ENCODE data around the gene NEK5.
A peak's percentile ranks its signal among the peaks of the same experiment; 100 is the strongest.
"Not testable (repeated sequence)": the region's sequence is repeated elsewhere in the genome, so short reads cannot be mapped to it uniquely, and the experiment has no call there.

NEK5 gene

GRCh38 chr13:52141299-52141698 is 12.4 kb upstream of the NEK5 start:
- DNase-seq = no peak

GRCh38 chr13:52137489-52137888 is 8.6 kb upstream of the NEK5 start:
- DNase-seq = no peak

GRCh38 chr13:52136763-52137162 is 7.9 kb upstream of the NEK5 start:
- no peak for DNase-seq

- no peak for DNase-seq
Measured at GRCh38 chr13:52130641-52131040, 1.8 kb upstream of the NEK5 start.

GRCh38 chr13:52127783-52128702 is 830 bp downstream of the NEK5 start:
- DNase-seq = peak; percentile 58 to 70 (median 64)

GRCh38 chr13:52127378-52127777 is 1.5 kb downstream of the NEK5 start:
- DNase-seq = no peak

GRCh38 chr13:52125547-52125946 is 3.3 kb downstream of the NEK5 start:
- no peak for DNase-seq

- DNase-seq = no peak
Measured at GRCh38 chr13:52118595-52118994, 10.3 kb downstream of the NEK5 start.

- no peak for DNase-seq
Measured at GRCh38 chr13:52118095-52118494, 10.8 kb downstream of the NEK5 start.

- DNase-seq = no peak
Measured at GRCh38 chr13:52112591-52112990, 16.3 kb downstream of the NEK5 start.

GRCh38 chr13:52109116-52109670 is 19.7 kb downstream of the NEK5 start:
- DNase-seq = no peak

- no peak for DNase-seq
Measured at GRCh38 chr13:52105841-52106240, 23.0 kb downstream of the NEK5 start.

- DNase-seq = peak in 2 of 4 experiments; percentile 29 to 30
Measured at GRCh38 chr13:52104624-52105023, 24.2 kb downstream of the NEK5 start.

- no peak for DNase-seq
Measured at GRCh38 chr13:52103386-52103785, 25.5 kb downstream of the NEK5 start.

- not testable (repeated sequence) for DNase-seq
Measured at GRCh38 chr13:52102423-52102822, 26.4 kb downstream of the NEK5 start.

GRCh38 chr13:52097197-52097596 is 31.7 kb downstream of the NEK5 start:
- DNase-seq = no peak

GRCh38 chr13:52096748-52097147 is 32.1 kb downstream of the NEK5 start:
- DNase-seq = no peak

- no peak for DNase-seq
Measured at GRCh38 chr13:52096062-52096461, 32.8 kb downstream of the NEK5 start.

- no peak for DNase-seq
Measured at GRCh38 chr13:52092087-52092486, 36.8 kb downstream of the NEK5 start.

GRCh38 chr13:52091473-52091872 is 37.4 kb downstream of the NEK5 start:
- no peak for DNase-seq

- DNase-seq = no peak
Measured at GRCh38 chr13:52085421-52085820, 43.5 kb downstream of the NEK5 start.

GRCh38 chr13:52084981-52085380 is 43.9 kb downstream of the NEK5 start:
- peak in 1 of 4 experiments; percentile 3 for DNase-seq

- no peak for DNase-seq
Measured at GRCh38 chr13:52082601-52083000, 46.3 kb downstream of the NEK5 start.

GRCh38 chr13:52079891-52080290 is 49.0 kb downstream of the NEK5 start:
- not testable (repeated sequence) for DNase-seq

All from suppressor macrophage (primary cell).